COLO829 (cell line): ENCODE measurements around the gene CTSF.

Source experiments
- DNase-seq: peaks from one replicate; pipeline ENCODE4 v3.0.0; 2012; ENCODE audit warnings: low spot score

CTSF gene

GRCh38 chr11:66532784-66533183, 35.6 kb downstream of the CTSF start:
- DNase-seq, result no peak

DNA sequence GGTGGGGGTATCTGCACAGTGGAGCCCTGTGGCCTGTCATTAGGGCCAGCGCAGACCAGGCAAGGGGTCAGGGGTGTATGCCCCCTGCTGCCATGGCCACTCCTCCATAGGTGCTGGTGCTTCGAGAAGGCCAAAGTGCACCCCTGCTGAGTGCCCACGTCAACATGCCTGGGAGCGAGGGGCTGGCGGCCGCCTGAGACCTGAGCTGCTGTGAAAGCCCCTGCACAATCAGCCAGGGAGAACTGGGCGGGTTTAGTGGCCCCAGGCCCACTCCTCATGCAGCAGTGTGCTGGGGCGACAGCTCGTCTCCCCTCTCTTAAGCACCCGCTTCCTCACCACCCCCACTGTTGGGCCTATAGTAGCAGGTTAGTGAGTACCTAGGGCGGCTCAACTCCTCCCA, 36.6 kb downstream of the CTSF start:
- no peak for DNase-seq

DNA sequence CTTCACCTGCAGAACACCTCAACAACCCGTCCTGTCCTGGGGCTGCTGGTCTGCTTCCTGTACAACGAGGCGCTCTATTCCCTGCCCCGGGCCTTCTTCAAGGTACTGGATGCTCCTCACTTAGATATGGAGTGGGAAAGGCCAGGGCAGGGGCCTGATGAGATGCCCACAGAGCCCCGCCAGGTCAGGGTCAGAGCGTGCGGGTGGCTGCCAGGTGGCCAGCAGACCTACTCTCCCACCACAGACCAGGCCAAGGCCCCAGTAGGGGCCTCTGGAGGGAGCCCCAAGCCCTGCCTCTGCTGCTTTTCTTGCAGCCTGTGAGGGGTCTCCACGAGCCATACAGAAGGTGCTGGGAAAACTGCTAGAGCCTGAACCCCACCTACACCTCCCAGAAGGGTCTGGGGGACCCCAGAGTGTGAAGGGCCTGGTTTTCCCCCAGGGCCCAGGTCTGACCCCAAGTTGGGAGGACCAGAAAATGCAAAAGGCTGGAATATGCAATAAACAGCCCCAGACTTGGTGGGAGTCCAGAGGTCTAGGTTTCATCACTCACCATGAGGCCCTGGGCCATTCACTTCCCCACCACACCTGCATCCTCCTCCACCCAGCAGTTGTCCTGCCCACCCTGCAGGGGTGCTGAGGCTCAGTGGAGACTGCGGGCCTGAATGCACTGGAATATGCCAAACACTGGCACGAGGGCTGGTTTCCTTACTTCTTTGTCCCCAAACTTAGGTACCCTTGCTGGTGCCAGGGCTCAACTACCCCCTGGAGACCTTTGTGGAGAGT, 37.3 kb downstream of the CTSF start:
- no peak for DNase-seq

GRCh38 chr11:66529655-66530054, 38.8 kb downstream of the CTSF start:
- DNase-seq, result no peak

DNA sequence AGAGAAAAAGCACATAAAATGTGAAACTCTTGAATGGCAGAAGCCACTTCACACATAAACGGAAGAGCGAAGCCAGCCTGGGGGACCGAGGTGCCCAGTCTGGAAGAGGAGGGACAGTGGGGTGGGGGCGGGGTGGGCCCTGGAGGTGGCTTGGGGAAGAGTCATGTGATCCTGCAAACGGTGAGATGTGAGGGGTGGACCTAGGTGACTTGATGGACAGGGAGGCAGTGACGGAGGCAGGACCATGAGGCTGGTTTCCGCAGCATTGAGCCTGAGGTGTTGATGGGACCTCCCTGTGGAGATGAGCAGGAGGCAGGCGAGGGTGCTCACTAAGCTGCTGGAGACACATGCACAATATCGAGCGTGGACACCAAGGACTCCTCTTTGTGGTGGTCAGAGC, 39.3 kb downstream of the CTSF start:
- DNase-seq, result no peak

DNA sequence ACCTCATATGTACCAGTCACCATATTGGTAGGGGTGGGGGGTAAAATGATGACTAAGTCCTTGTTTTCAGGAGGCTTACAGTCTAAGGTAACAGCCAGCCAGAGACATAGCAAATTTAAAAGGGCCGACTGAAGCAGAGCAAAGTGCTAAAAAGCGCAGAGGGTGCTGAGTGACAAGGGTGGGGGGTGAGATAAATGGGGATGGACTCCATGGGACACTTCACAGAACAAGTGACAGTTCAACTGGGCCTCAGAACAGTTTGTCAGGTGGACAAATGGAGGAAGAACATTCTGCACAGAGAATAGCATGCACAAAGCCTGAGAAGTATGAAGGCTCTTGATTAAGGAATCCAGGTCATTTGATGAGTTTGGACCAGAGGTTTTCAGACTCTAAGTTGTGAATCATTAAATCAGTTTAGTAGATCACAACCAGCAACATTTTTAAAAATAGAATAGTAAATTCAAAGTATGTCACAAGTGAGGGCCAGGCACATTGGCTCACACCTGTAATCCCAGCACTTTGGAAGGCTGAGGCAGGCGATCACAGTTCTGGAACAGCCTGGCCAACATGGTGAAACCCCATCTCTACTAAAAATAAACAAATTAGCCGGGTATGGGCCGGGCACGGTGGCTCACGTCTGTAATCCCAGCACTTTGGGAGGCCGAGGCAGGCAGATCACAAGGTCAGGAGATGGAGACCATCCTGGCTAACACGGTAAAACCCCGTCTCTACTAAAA, 43.9 kb downstream of the CTSF start:
- no peak for DNase-seq

DNA sequence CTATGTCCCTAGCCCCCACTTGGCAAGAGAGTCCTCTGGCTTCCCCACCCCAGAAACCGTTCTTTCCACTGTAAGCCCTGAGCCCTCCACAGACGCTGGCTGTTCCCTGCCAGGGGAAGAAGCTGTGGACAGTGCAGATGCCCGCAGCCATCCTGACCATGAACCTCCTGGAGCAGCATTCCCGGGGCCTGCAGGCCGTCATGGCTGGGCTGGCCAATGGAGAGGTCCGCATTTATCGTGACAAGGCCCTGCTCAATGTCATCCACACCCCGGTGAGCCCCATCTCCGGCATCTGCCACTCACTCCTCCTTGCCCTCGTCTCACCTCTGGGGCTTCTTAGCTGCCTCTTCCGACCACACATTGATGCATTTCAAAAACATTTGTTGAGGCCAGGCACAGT, 44.8 kb downstream of the CTSF start:
- no peak for DNase-seq
